Large intestine (tissue), 3 donors: ENCODE measurements around the gene LINC00237. TPM values are rescaled to one million over a fixed set of nuclear protein-coding genes. Genes with fewer than 3 reads are reported as not detected.

Experiments
- DNase-seq, 2 donors: peaks; one replicate each; pipeline versions ENCODE4 v3.0.0 to v3.0.0-alpha.2; 2013
- H3K27ac ChIP-seq: one replicate; pipeline ENCODE4 v1.5.1; 2013; ENCODE audit warnings: low read length
- H3K27me3 ChIP-seq: 2 replicates; pipeline ENCODE4 v1.6.1; 2013; ENCODE audit warnings: low read length; ENCODE audit not compliant: control insufficient read depth, insufficient read depth
- H3K36me3 ChIP-seq: 2 replicates; pipeline ENCODE4 v1.6.1; 2013; ENCODE audit warnings: low read length; ENCODE audit not compliant: control insufficient read depth, insufficient read depth
- H3K4me1 ChIP-seq: one replicate; pipeline ENCODE4 v1.6.1; 2013; ENCODE audit warnings: low read length; ENCODE audit not compliant: control insufficient read depth, insufficient read depth
- H3K4me3 ChIP-seq: one replicate; pipeline ENCODE4 v1.5.1; 2013; ENCODE audit warnings: low read length
- H3K9me3 ChIP-seq: one replicate; pipeline ENCODE4 v1.6.1; 2013; ENCODE audit warnings: mild to moderate bottlenecking, low read depth, low read length, moderate library complexity; ENCODE audit not compliant: control insufficient read depth
- WGBS: methylation state at CpG from one replicate; pipeline ENCODE4 v1.1.5; 2013; ENCODE audit warnings: low lambda C conversion rate; ENCODE audit not compliant: insufficient coverage; 5-methylcytosine and 5-hydroxymethylcytosine counted together
- polyA plus RNA-seq: library from polyadenylated mRNA; unstranded; fragments of 120-200 nt; gene quantifications from one replicate; pipeline ENCODE4 v1.2.1, GENCODE V29; 2013

LINC00237 gene
- polyA plus RNA-seq, 1 donor: not detected

DNA sequence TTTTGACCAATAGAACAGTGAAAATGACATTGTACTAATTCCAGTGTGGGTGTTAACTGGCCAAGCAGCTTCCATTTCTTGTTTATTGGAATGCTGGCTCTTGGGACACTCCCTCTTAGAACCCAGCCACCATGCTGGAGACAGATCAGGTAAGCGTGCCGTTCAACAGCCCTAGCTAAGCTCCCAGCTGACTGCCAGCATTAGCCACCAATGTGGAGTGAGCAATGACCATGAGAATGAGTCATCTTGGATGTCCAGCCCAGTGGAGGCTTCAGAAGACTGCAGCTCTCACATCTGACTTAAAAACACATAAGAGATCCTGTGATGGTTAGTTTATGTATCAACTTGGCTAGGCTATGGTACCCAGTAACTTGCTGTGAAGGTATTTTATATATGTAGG, 3.0 kb upstream of the LINC00237 start:
- no CpG with 5 or more reads among the region's 2 CpGs for WGBS
- H3K27ac ChIP-seq: no peak overlapping the region
- no peaks in the 10 kb centered on the region for H3K9me3 ChIP-seq
- no peak for DNase-seq
- H3K27me3 ChIP-seq: peaks cover 78% of the 10 kb centered on the region
- no peak overlapping the region for H3K4me3 ChIP-seq
- H3K4me1 ChIP-seq: no peaks in the 10 kb centered on the region
- no peaks in the 10 kb centered on the region for H3K36me3 ChIP-seq

DNA sequence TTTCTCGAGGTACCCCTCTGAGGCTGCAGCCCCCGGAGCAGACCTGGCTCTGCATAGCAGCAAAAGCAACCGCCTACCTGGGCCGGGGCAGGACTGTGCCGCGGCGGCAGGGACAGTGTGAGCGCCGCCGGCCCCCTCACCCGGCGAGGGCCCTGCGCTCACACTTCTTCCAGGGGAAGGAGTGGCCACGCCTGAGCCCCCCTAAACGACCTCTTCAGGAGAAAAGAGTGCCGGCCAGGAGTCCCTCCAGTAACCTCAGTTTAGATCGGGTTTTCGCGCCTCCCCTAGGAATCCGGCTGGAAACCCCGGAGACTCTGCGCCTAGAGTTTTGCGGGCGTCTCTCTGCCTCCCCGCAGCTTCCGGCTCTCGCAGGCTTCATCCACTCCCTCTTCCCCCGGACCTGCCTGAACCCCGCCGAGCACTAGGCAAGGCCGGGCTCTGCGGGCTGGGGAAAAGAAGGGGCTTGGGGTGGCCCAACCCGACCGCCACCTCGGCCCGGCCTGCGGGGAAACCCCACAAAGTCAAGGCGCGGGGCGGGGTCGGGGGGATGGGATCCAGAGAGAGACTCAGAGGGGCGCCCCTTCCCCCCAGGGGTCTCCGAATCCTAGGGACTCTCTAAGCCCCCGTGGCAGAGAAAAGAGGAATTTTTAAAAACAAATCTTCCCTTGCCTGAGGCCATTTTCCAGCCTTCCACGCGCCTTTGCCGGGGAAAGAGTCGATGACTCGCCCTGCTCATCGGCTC, 558 bp downstream of the LINC00237 start:
- no CpG with 5 or more reads among the region's 50 CpGs for WGBS
- Histone ChIP-seq H3K36me3 (no peaks in the 10 kb centered on the region), H3K4me1 (peaks cover 16% of the 10 kb centered on the region), H3K27ac (no peak overlapping the region), H3K27me3 (peaks cover 92% of the 10 kb centered on the region), H3K4me3 (no peak overlapping the region), H3K9me3 (peaks cover 12% of the 10 kb centered on the region)
- DNase-seq: no peak

DNA sequence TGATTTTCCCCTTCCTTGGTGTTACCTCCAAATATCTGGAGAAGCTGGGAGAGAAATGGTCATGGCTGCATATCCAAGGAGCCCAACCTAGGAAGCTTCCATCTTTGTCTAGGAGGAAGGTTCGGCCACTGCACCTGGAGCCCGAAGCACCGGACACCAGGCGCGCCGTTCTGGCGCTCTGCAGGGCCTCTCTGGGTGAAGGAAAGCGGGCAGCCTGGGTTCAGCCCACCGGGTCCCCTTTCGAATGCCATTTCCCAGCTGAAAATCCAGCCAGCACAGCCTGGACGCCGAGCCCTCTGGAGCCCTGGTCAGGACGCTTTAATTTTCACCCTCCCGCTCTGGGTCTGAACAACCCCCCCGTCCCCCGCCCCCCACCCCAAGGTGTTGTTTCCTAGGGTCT, 1.2 kb downstream of the LINC00237 start:
- H3K4me3 ChIP-seq: no peak overlapping the region
- H3K9me3 ChIP-seq: peaks cover 13% of the 10 kb centered on the region
- no peak for DNase-seq
- H3K36me3 ChIP-seq: no peaks in the 10 kb centered on the region
- peaks cover 22% of the 10 kb centered on the region for H3K4me1 ChIP-seq
- H3K27ac ChIP-seq: no peak overlapping the region
- peaks cover 98% of the 10 kb centered on the region for H3K27me3 ChIP-seq
- WGBS: no CpG with 5 or more reads among the region's 16 CpGs

DNA sequence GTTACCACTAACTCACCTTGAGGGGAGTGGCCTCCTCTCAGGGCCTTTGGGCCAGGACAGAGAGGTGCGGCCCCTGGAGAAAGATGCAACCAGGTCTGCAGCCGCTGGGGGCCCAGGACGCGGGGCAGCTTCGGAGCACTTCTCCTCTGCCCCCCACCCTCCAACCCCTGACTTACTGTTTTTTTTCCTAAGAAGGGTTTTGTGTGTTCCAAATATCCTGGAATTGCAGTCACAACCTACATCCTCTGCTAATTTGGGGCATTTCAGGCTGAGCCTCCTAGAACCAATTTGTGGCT, 1.7 kb downstream of the LINC00237 start:
- Histone ChIP-seq H3K4me1 (peaks cover 25% of the 10 kb centered on the region), H3K36me3 (no peaks in the 10 kb centered on the region), H3K9me3 (peaks cover 13% of the 10 kb centered on the region), H3K27me3 (peaks cover 99% of the 10 kb centered on the region), H3K27ac (no peak overlapping the region), H3K4me3 (no peak overlapping the region)
- WGBS: no CpG with 5 or more reads among the region's 5 CpGs
- no peak for DNase-seq

DNA sequence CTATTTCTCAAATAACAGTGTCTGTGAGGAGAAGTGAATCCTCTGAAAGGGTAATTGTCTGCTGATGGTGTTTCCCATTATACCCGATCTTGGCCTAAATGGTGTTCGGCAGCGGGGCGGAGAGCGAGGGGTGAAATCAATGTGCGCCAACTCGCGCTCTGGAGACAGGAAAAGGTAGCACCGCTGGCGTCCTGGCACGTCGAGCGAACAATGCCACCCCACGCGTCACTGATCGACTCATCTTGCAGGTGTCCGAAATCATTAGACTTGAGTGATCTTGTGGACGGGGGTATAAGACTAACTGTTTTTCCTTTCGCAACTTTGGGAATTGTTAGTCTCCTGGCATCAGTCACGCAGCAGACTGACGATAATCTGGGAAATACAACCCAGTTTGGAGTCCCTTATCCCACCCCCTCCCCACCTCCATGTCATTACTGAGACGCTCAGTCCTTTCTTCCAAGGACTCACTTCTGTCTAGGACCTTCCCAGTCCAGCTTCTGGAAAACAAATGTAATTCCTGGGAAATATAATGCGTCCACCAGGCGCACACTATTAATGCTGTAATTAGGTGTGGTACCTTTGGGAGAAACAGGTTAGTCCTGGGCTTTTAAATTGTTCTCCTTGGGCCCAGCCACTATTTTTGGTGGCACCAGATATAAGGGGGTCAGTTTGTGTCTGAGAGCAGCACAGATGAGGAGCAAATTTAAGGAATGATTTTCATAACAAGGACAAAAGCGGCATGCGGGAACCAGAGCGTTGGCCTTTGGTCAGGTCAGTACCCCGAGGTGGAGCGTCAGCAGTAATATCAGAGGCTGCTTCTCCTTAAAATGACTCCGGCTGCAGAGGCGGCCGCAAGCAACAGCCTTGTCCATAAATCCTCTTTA, 2.3 kb downstream of the LINC00237 start:
- Histone ChIP-seq H3K4me1 (peaks cover 25% of the 10 kb centered on the region), H3K27ac (no peak overlapping the region), H3K4me3 (no peak overlapping the region), H3K36me3 (no peaks in the 10 kb centered on the region), H3K27me3 (peaks cover 99% of the 10 kb centered on the region), H3K9me3 (peaks cover 13% of the 10 kb centered on the region)
- 20% methylated on average over 2 of the region's 32 CpGs for WGBS
- no peak for DNase-seq

DNA sequence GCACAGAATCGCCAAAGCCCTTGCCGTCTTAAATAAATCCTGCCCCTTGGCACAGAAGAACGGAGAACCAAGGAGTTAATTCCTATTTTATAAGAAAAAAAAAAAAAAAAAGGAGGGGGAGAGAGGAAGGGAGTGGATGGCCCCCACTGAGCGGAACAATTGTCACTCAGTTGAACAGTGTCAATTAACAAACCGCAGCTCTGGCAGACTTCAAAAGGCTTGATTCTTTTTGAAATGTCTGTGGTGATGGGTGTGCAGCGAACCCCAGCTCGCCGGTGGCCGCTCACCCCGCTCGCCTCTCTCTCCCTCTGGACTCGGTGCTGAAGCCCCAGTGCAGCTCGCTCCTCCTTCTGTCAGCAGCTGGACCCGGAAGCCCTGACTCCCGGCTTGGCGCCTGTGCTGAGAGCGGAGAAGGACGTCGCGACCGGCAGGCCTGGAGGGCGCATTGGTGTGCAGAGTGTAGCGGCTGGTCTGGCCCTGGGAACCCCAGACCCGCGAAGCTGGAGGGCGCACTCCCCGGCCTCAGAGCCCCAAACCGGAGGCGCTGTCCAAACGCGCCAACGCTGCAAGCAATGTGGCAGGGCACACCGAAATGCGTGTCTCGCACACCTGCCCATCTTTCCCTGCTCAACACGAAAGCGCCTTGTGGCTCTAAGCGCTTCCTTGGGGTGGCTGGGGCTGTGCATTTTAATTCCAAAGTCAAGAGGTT, 3.4 kb downstream of the LINC00237 start:
- Histone ChIP-seq H3K4me1 (peaks cover 25% of the 10 kb centered on the region), H3K4me3 (no peak overlapping the region), H3K9me3 (peaks cover 13% of the 10 kb centered on the region), H3K27ac (no peak overlapping the region), H3K27me3 (peaks cover 99% of the 10 kb centered on the region), H3K36me3 (no peaks in the 10 kb centered on the region)
- 0% methylated on average over 2 of the region's 38 CpGs for WGBS
- peak in 1 of 2 donors; percentile 43 for DNase-seq

DNA sequence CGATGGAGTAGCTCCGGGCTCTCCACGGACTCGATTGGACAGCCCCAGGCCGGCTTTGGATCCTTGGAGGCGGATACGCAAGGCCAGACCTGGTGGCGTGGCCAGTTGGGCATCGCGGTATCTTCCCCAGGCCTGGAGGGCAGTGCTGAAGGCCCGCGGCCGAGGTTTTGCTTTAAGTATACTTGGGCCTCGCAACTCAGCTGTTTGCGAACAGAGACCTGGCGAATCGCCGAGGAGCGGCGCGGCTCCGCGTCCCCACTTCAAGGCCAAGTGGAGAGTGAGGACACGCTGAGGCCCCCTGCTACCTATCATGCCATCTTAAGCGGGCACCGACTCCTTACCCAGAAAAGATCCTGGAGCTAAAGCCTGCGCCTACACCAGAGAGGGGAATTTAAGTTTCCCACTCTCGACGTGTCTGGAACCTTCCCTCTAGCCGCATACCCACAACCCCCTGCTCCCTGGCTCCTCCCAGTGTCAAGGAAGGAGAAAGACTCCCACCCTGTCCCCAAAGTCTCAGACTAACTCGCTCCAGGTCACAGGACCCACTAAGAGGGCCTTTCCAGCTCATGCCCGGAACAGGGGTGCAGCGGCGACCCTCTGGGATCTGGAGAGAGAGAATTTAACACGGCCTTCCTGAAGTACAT, 4.1 kb downstream of the LINC00237 start:
- no peaks in the 10 kb centered on the region for H3K36me3 ChIP-seq
- H3K9me3 ChIP-seq: peaks cover 13% of the 10 kb centered on the region
- H3K4me3 ChIP-seq: no peak overlapping the region
- H3K27me3 ChIP-seq: peaks cover 96% of the 10 kb centered on the region
- peaks cover 25% of the 10 kb centered on the region for H3K4me1 ChIP-seq
- no peak overlapping the region for H3K27ac ChIP-seq
- peak in 1 of 2 donors; percentile 36 for DNase-seq
- WGBS: no CpG with 5 or more reads among the region's 35 CpGs

DNA sequence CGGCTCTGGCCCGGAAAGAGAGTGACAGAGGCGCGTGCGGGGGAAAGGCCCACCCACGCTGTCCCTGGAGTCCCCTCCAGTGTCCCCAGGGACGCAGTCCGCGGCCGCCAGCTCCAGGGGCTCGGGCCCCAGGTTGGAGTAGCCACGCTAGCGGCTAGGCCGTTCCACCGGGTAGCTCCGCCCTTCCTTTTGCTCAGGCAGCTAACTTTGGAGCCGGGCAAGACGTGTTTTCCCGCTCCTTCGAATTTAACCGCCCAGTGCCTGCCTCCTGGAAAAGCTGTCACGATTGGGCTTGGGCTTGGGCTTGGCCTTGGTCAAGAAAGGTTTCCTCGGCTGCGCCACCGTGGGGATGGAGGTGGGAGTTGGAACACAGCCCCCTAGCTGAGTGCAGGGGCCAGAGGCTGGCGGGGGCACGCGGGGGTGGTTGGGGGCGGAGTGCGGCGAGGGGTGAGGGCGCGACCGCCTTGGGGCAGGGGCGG, 4.7 kb downstream of the LINC00237 start:
- no peak for DNase-seq
- no CpG with 5 or more reads among the region's 35 CpGs for WGBS
- Histone ChIP-seq H3K36me3 (no peaks in the 10 kb centered on the region), H3K9me3 (peaks cover 13% of the 10 kb centered on the region), H3K4me3 (no peak overlapping the region), H3K27ac (no peak overlapping the region), H3K27me3 (peaks cover 96% of the 10 kb centered on the region), H3K4me1 (peaks cover 25% of the 10 kb centered on the region)

DNA sequence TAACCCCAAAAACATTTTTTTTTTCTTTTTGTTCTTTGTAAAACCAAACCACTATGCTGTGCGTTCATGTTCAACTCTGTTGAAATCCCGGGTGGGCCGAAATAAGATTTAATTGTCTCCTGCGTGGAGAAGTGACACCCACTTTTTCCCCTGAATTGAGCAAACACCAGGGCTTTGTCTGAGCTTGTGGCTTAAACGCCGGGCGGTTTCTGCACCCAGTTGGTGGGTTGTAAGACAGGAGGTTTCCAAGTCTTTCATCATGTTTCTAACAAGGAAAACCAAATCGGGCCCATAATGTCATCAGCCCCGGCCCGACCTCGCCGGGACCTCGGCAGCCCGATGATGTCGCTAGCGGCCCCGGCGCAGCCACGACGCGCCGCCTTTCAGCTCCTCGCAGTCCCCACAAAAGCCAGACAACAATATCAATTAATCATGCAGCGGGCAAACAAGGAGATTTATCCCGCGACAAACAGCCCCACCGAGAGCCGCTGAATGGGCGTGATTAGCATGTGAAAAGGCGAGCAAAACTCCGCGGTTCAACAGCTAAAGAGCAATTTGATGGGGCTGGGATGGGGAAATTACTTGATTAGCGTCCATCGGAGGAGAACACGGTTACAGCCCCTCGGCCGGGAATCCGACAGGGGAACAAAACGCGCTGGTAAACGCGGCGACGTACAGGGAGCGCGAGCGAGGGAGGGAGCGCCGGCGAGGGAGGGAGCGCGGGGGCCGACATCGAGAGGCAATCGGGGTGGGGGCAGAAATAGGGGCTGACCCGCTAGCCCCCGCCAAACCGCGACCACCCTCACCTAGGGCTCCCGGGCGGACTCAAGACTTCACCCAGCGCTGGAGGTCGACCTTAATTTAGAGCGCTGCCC, 5.3 kb downstream of the LINC00237 start:
- Histone ChIP-seq H3K4me3 (no peak overlapping the region), H3K27me3 (peaks cover 96% of the 10 kb centered on the region), H3K4me1 (peaks cover 25% of the 10 kb centered on the region), H3K9me3 (peaks cover 13% of the 10 kb centered on the region), H3K36me3 (no peaks in the 10 kb centered on the region), H3K27ac (no peak overlapping the region)
- no CpG with 5 or more reads among the region's 64 CpGs for WGBS
- DNase-seq: no peak
